Loucy (cell line): Measurements from ENCODE around the gene SLC9A3.

Experiments used
- CTCF ChIP-seq: fragments of 200-600 bp; sonication (generic); conservative IDR thresholded peaks from 2 replicates; pipeline ENCODE4 v1.5.1; 2014; ENCODE audit warnings: mild to moderate bottlenecking, antibody characterized with exemption, low read length
- EZH2phosphoT487 ChIP-seq: fragments of 200-600 bp; IDR thresholded peaks from 2 replicates; pipeline ENCODE4 v1.6.1; 2018; ENCODE audit warnings: antibody characterized with exemption, mild to moderate bottlenecking, moderate library complexity, borderline replicate concordance

GRCh38 chr5:524973-525761 lies 918 bp upstream of the SLC9A3 start:
- TF ChIP-seq CTCF (no peak), EZH2phosphoT487 (no peak)
